Endothelial cell of umbilical vein (primary cell): Measurements from ENCODE around the gene KIF26A. TPM values are rescaled to one million over a fixed set of nuclear protein-coding genes. Genes with fewer than 3 reads are reported as not detected.
A peak's percentile ranks its signal among the peaks of the same experiment; 100 is the strongest.

ENCODE experiments used
- BruUV-seq: library from RNA; stranded (reverse); fragments of 400-500 nt; replicated peaks from 2 replicates; lab custom pipeline; 2021; lab: Mats Ljungman, UMichigan
- CTCF ChIA-PET: fragments of 300-600, 350-600 bp; sonication (Branson Sonifier 250); formaldehyde crosslinking; loops from one replicate; lab custom pipeline; 2021; ENCODE audit warnings: antibody characterized with exemption, inconsistent platforms; lab: Charles Lee
- POLR2A ChIA-PET: fragments of 300-600, 350-600 bp; sonication (Branson Sonifier 250); formaldehyde crosslinking; loops from one replicate; lab custom pipeline; 2021; ENCODE audit warnings: antibody characterized with exemption, inconsistent platforms; lab: Charles Lee
- DNase-seq: peaks from one replicate; pipeline ENCODE4 v3.0.0-alpha.2; 2011; ENCODE audit warnings: low read depth, low spot score
- FAIRE-seq: peaks from 2 replicates; lab custom pipeline; 2011; peaks lifted over from hg19 to GRCh38; lab: Jason Lieb, UNC
- H2AFZ ChIP-seq: 2 replicates; pipeline ENCODE4 v1.6.0; 2012; ENCODE audit warnings: low read depth, low read length, control low read depth, inconsistent platforms
- H3K27ac ChIP-seq: 2 replicates; pipeline ENCODE4 v1.5.1; 2011; ENCODE audit warnings: low read depth, mild to moderate bottlenecking, control low read depth, low read length, moderate library complexity; ENCODE audit not compliant: insufficient read depth
- H3K27me3 ChIP-seq, 2 experiments: 2 replicates each; pipeline versions ENCODE4 v1.6.0 to v1.6.1; 2011; ENCODE audit warnings: low read length in 2 of 2, mixed read lengths in 1 of 2; ENCODE audit not compliant: control insufficient read depth in 2 of 2, insufficient read depth in 2 of 2
- H3K36me3 ChIP-seq, 2 experiments: 2 replicates in 1 of 2; 3 replicates in 1 of 2; pipeline ENCODE4 v1.5.1; 2011; ENCODE audit warnings: low read length in 2 of 2, mild to moderate bottlenecking in 1 of 2, moderate library complexity in 1 of 2; ENCODE audit not compliant: control insufficient read depth in 2 of 2, insufficient read depth in 2 of 2; ENCODE audit errors: extremely low read depth in 1 of 2
- H3K4me1 ChIP-seq: 3 replicates; pipeline ENCODE4 v1.5.1; 2011; ENCODE audit warnings: mild to moderate bottlenecking, low read length; ENCODE audit not compliant: control insufficient read depth, insufficient read depth; ENCODE audit errors: extremely low read depth
- H3K4me2 ChIP-seq: 2 replicates; pipeline ENCODE4 v1.6.1; 2011; ENCODE audit warnings: low read length, control low read depth, mixed read lengths; ENCODE audit not compliant: insufficient read depth
- H3K4me3 ChIP-seq, 3 experiments: fragments of 200-600 bp in 1 of 3; sonication (generic), shearing (Covaris generic) in 1 of 3; replicated peaks in 1 of 3; 2 replicates each; pipeline ENCODE4 v1.5.1; 2011 to 2016; ENCODE audit warnings: control low read depth in 3 of 3, low read length in 3 of 3, mild to moderate bottlenecking in 2 of 3, inconsistent platforms in 1 of 3, low read depth in 1 of 3, moderate library complexity in 1 of 3; ENCODE audit not compliant: insufficient read depth in 1 of 3
- H3K79me2 ChIP-seq: 2 replicates; pipeline ENCODE4 v1.6.0; 2012; ENCODE audit warnings: low read length, inconsistent platforms; ENCODE audit not compliant: control insufficient read depth, insufficient read depth
- H3K9ac ChIP-seq: replicated peaks from 2 replicates; pipeline ENCODE3; 2011; ENCODE audit warnings: low read length, control low read depth; ENCODE audit not compliant: insufficient read depth; ENCODE audit errors: extremely low read depth
- H3K9me1 ChIP-seq: replicated peaks from 3 replicates; pipeline ENCODE4 v1.6.0; 2011; ENCODE audit warnings: mild to moderate bottlenecking, low read length; ENCODE audit not compliant: control insufficient read depth, insufficient read depth; ENCODE audit errors: extremely low read depth
- H3K9me3 ChIP-seq: replicated peaks from 2 replicates; pipeline ENCODE4 v1.5.1; 2012; ENCODE audit warnings: low read length, inconsistent platforms; ENCODE audit not compliant: control insufficient read depth, insufficient read depth
- H4K20me1 ChIP-seq: replicated peaks from 2 replicates; pipeline ENCODE3; 2011; ENCODE audit warnings: mild to moderate bottlenecking, low read length; ENCODE audit not compliant: control insufficient read depth, insufficient read depth; ENCODE audit errors: extremely low read depth
- CTCF ChIP-seq, 2 donors: IDR thresholded peaks; 1 replicate in 1 of 2; 2 replicates in 1 of 2; pipeline ENCODE4 v1.5.1; 2011; ENCODE audit warnings: low read length in 2 of 2, mild to moderate bottlenecking in 2 of 2, moderate library complexity in 2 of 2, control low read depth in 1 of 2, inconsistent platforms in 1 of 2, low read depth in 1 of 2; ENCODE audit not compliant: insufficient read depth in 1 of 2; ENCODE audit errors: extremely low read depth in 1 of 2
- MYC ChIP-seq: IDR thresholded peaks from one replicate; pipeline ENCODE4 v1.6.1; 2011; ENCODE audit warnings: mild to moderate bottlenecking, low read depth, low read length
- dilution Hi-C: fragments of 300-500 bp; cut with MboI; formaldehyde crosslinking; loops from one replicate; pipeline ENCODE4 v1.15.0; 2019; ENCODE audit warnings: low sequenced_read_pairs; ENCODE audit not compliant: extremely low pct_ligation_motif_present
- intact Hi-C: fragments of 100-400 bp; cut with micrococcal nuclease; formaldehyde crosslinking; loops from one replicate; pipeline ENCODE4 v1.10.0; 2022
- polyA plus RNA-seq, 4 experiments: library from polyadenylated mRNA; depleted of rRNA in 3 of 4; stranded (reverse) in 3 of 4; unstranded in 1 of 4; fragments of >200 nt; gene quantifications; 2 replicates each; pipeline versions ENCODE4 v1.2.1 to v1.2.3, GENCODE V29; 2011 to 2012; ENCODE audit warnings: missing spikeins in 1 of 4
- total RNA-seq: library from RNA; stranded (reverse); gene quantifications from 2 replicates; pipeline ENCODE4 v1.2.3, GENCODE V29; 2021
- TF ChIP-seq, protein P1 (sequence below): IDR thresholded peaks from 2 replicates; pipeline ENCODE4 v1.6.1; 2011; ENCODE audit not compliant: insufficient read depth, insufficient read length

Gene KIF26A
- total and polyA plus RNA-seq, 2 donors (not counting 3 experiments of a cell fraction or from before 2014, with no cell fraction given) = 3.6 to 10.7 TPM

- intact Hi-C loops = loop anchor here (1.0 kb wide), 2 partner anchors 37 to 53 kb away; no protein-coding TSS in a partner anchor
- no peaks in the 10 kb centered on the region for H4K20me1 ChIP-seq
- H3K9ac ChIP-seq = no peak overlapping the region
- CTCF ChIA-PET = interaction anchor here (0.9 to 2.3 kb wide), 3 partner anchors 53 to 433 kb away, joined by 3 to 12 read pairs (median 3); no protein-coding TSS in a partner anchor
- H3K9me3 ChIP-seq = no peaks in the 10 kb centered on the region
- no peak overlapping the region for H3K4me3 ChIP-seq
- no peaks in the 10 kb centered on the region for H3K9me1 ChIP-seq
- dilution Hi-C loops = no loop called here
- DNase-seq (peak; percentile 29), FAIRE-seq (peak; percentile 76)
- BruUV-seq = no TSS peak
- POLR2A ChIA-PET = no interaction called here
- H3K4me2 ChIP-seq = no peak overlapping the region
- no peak overlapping the region for H2AFZ ChIP-seq
- H3K79me2 ChIP-seq = no peaks in the 10 kb centered on the region
- H3K27ac ChIP-seq = no peak overlapping the region
- H3K4me1 ChIP-seq = peaks cover 3% of the 10 kb centered on the region
- TF ChIP-seq CTCF (IDR thresholded peaks at IDR 0.05; ENCODE audit: extremely low read depth in 1 of 2, insufficient read depth in 1 of 2, low read depth in 1 of 2, low read length in 2 of 2) (peak; percentile 57 to 69), MYC (no peak)
- TF ChIP-seq, protein P1, sequence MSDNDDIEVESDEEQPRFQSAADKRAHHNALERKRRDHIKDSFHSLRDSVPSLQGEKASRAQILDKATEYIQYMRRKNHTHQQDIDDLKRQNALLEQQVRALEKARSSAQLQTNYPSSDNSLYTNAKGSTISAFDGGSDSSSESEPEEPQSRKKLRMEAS = no peak
- H3K36me3 ChIP-seq = no peaks in the 10 kb centered on the region
- H3K27me3 ChIP-seq = peaks cover 11 to 13% of the 10 kb centered on the region in 2 experiments
Measured at GRCh38 chr14:104130974-104131651, 7.3 kb upstream of the KIF26A start.
